Aortic smooth muscle cell (primary cell): ENCODE measurements around the gene APOBEC3G. TPM values are rescaled to one million over a fixed set of nuclear protein-coding genes. Genes with fewer than 3 reads are reported as not detected.

Experiments used
- total RNA-seq: library from RNA; depleted of rRNA; stranded (reverse); fragments of >200 nt; gene quantifications from 2 replicates; pipeline ENCODE4 v1.2.3, GENCODE V29; 2014

The APOBEC3G gene
- 10.4 and 11.0 TPM in 2 replicates for total RNA-seq

DNA sequence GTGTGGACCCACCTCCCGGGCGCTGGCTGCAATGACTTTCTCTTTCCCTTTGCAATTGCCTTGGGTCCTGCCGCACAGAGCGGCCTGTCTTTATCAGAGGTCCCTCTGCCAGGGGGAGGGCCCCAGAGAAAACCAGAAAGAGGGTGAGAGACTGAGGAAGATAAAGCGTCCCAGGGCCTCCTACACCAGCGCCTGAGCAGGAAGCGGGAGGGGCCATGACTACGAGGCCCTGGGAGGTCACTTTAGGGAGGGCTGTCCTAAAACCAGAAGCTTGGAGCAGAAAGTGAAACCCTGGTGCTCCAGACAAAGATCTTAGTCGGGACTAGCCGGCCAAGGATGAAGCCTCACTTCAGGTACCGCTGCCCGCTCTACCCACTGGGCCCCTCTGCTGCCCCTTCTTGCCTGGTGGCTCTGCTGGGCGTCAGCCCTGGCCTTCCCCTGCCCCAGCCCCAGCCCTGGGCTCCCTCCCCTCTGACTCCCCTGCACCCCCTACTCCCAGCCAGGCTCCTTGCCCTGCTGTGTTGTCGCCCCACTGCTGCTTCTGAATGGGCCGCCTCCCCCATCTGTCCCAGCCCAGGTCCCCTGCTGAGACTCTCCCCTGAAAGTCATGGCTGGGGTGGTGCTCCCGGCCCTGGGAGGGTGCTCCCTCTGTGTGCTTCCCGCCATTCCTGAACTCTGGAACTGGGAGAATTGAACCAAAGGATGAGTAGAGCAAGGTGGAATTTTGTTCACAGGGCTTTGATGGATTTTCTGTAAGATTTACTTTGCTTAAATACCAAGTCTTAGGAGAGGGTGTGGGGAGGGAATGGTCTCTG is at the start of gene APOBEC3G:
TSS of gene APOBEC3G (plus strand) at position 250 of the 815 bp plus-strand sequence. CDS start at position 337, 87 bp downstream.

DNA sequence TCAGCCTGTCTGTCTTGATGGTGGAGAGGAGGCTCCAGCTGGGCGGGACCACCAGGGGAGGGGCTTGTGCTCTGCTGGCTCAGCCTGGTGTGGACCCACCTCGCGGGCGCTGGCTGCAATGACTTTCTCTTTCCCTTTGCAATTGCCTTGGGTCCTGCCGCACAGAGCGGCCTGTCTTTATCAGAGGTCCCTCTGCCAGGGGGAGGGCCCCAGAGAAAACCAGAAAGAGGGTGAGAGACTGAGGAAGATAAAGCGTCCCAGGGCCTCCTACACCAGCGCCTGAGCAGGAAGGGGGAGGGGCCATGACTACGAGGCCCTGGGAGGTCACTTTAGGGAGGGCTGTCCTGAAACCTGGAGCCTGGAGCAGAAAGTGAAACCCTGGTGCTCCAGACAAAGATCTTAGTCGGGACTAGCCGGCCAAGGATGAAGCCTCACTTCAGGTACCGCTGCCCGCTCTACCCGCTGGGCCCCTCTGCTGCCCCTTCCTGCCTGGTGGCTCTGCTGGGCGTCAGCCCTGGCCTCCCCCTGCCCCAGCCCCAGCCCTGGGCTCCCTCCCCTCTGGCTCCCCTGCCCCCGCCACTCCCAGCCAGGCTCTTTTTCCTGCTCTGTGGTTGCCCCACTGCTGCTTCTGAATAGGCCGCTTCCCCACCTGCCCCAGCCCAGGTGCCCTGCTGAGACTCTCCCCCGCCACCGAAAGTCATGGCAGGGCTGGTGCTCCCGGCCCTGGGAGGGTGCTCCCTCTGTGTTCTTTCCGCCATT is 36.4 kb upstream of the APOBEC3G start, which contains the start of gene APOBEC3F:
TSS of gene APOBEC3F (plus strand) at position 327 of the 759 bp plus-strand sequence. CDS start at position 424, 97 bp downstream.

DNA sequence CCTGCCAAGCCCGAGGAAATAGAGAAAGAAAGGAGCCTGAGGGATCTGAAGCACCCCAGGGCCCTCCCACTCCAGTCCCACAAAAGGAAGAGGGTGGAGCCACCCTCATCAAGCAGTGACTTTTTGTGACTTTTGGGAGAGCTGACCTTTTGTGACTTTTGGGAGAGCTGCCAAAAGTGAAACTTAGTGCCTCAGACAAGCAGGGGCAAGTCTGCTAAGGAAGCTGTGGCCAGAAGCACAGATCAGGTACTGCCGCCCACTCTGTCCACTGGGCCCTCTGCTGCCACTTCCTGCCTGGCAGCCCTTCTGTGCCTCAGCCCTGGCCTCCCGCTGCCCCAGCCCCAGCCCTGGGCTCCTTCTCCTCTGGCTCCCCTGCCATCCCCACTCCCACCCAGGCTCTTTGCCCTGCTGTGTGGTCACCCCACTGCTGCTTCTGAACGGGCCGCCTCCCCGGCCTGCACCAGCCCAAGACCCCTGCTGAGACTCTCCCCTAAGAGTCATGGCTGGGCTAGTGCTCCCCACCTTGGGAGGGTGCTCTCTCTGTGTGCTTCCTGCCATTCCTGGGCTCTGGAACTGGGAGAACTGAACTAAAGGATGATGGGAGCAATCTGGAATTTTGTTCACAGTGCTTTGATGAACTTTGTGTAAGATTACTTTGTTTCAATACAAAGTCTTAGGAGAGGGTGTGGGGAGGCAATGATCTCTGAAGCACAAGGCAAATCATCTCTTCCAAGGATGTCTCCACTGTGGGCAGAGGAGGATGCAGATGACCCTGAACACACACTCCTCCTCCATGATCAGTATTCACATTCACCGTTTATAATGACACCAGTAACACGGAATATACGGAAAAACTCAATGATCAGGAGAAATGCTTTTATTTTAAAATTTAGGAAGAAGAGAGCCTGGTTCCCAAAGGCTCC is 20.3 kb downstream of the APOBEC3G start, which contains the start of gene APOBEC3H:
TSS of gene APOBEC3H (plus strand) at position 147 of the 923 bp plus-strand sequence. CDS start 3,035 bp downstream, outside the sequence.

Other genes with a start within 250 kb of the APOBEC3G start
- 0.79 and 1.1 TPM in 2 replicates for gene NPTXR, start 233.2 kb upstream of the APOBEC3G start, total RNA-seq
- 57.9 and 60.9 TPM in 2 replicates for gene CBX6, start 205.1 kb upstream of the APOBEC3G start, total RNA-seq
- gene APOBEC3A, start 119.7 kb upstream of the APOBEC3G start, total RNA-seq: not detected in 2 replicates
- 5.0 and 5.2 TPM in 2 replicates for gene APOBEC3B, start 94.9 kb upstream of the APOBEC3G start, total RNA-seq
- 8.3 and 12.8 TPM in 2 replicates for gene APOBEC3C, start 63.0 kb upstream of the APOBEC3G start, total RNA-seq
- gene APOBEC3D, start 56.1 kb upstream of the APOBEC3G start, total RNA-seq: 1.2 and 1.9 TPM in 2 replicates
- 8.6 and 8.7 TPM in 2 replicates for gene APOBEC3F, start 36.4 kb upstream of the APOBEC3G start, total RNA-seq
- 0.62 and 1.2 TPM in 2 replicates for gene APOBEC3H, start 20.0 kb downstream of the APOBEC3G start, total RNA-seq
- 6.2 and 8.2 TPM in 2 replicates for gene CBX7, start 75.4 kb downstream of the APOBEC3G start, total RNA-seq
- 1.1 and 1.3 TPM in 2 replicates for gene PDGFB, start 167.7 kb downstream of the APOBEC3G start, total RNA-seq
- 2,382 and 3,166 TPM in 2 replicates for gene RPL3, start 242.3 kb downstream of the APOBEC3G start, total RNA-seq